Smooth muscle cell of the umbilical artery (primary cell): Measurements from ENCODE around the gene UEVLD. TPM values are rescaled to one million over a fixed set of nuclear protein-coding genes. Genes with fewer than 3 reads are reported as not detected.

ENCODE experiments used
- total RNA-seq: library from RNA; depleted of rRNA; stranded (reverse); fragments of >200 nt; gene quantifications from 2 replicates; pipeline ENCODE4 v1.2.3, GENCODE V29; 2014

UEVLD gene
- total RNA-seq, result 32.1 and 34.4 TPM in 2 replicates

GRCh38 chr11:18588297-18589252 is at the start of gene UEVLD:
Gene UEVLD (minus strand): TSS chr11:18588734. CDS start chr11:18588654, 80 bp downstream.

GRCh38 chr11:18634140-18635032 is 45.9 kb upstream of the UEVLD start, which contains the start of gene SPTY2D1:
Gene SPTY2D1 (minus strand): TSS chr11:18634342. CDS start chr11:18634257, 85 bp downstream.

DNA sequence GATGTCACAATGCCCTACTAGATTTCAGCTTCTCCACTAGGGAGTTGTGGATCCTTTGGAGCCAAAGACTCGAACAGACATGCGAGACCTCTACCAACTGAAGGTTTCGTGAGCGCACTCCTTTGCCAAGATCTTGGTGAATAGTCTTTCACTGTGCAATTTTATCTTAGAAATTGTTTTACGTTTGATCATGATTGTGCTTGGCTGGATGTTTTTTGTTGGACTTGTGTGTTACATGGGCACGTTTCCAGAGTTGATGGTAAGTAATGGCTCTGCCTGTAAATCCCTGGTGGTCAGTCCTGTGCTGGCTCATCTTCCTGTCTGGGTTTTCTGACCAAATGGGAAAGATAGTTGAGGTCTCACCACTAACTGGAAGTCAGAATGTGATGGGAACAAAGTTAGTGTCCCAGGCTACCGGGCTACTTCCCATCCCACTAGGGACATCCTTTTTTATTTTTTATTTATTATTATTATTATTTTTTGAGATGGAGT is 11.3 kb upstream of the UEVLD start, which contains the start of gene MISFA:
Gene MISFA (plus strand): TSS at position 51 of the 492 bp plus-strand sequence. CDS start 140 bp downstream, at position 191.

GRCh38 chr11:18526521-18527296 is 61.8 kb downstream of the UEVLD start, which contains the start of gene TSG101:
Gene TSG101 (minus strand): TSS chr11:18526942. CDS start chr11:18526816, 126 bp downstream.

Other genes starting within 250 kb of the UEVLD start
- gene LDHA, start 194.2 kb downstream of the UEVLD start, total RNA-seq, result 947 and 1,219 TPM in 2 replicates
- gene LDHC, start 176.4 kb downstream of the UEVLD start, total RNA-seq, result not detected in 2 replicates
- not detected in 2 replicates for gene LDHAL6A, start 132.9 kb downstream of the UEVLD start, total RNA-seq
- 53.4 and 61.9 TPM in 2 replicates for gene TSG101, start 61.8 kb downstream of the UEVLD start, total RNA-seq
- gene MISFA, start 11.1 kb upstream of the UEVLD start, total RNA-seq, result 0.09 TPM in 1 of 2 replicates, not detected in the other
- gene SPTY2D1, start 45.6 kb upstream of the UEVLD start, total RNA-seq, result 19.0 and 39.8 TPM in 2 replicates
- gene TMEM86A, start 110.0 kb upstream of the UEVLD start, total RNA-seq, result 1.3 and 1.8 TPM in 2 replicates
- gene IGSF22, start 137.5 kb upstream of the UEVLD start, total RNA-seq, result under 0.01 TPM in 1 of 2 replicates, not detected in the other
- gene PTPN5, start 203.1 kb upstream of the UEVLD start, total RNA-seq, result not detected in 2 replicates